ENCODE measurements around the gene TTLL9. TPM values are rescaled to one million over a fixed set of nuclear protein-coding genes. Genes with fewer than 3 reads are reported as not detected.

TTLL9 gene
- 0.60 and 0.61 TPM in 2 replicates for total RNA-seq

GRCh38 chr20:31869942-31870725 lies at the start of gene TTLL9, which contains the start of gene DUSP15:
Gene TTLL9 (plus strand): TSS chr20:31870634. CDS start chr20:31871127, 493 bp downstream.
Gene DUSP15 (minus strand): TSS chr20:31870527. CDS start chr20:31870337, 190 bp downstream.
- Mint-ChIP-seq H3K4me1 (peaks cover 35% of the 10 kb centered on the region), H3K4me3 (peak within 1 kb of the TSS; percentile 90), H3K27me3 (peaks cover 6% of the 10 kb centered on the region), H3K9me3 (no peaks in the 10 kb centered on the region), H3K36me3 (ENCODE audit: low read depth) (peaks cover 3% of the 10 kb centered on the region), H3K27ac (peak within 1 kb of the TSS; percentile 76)
- ChIA-PET POLR2A (interaction anchor here (2.5 kb wide), 1 partner anchor 10 kb away, joined by 12 read pairs; no protein-coding TSS in a partner anchor), CTCF (no interaction called here)
- intact Hi-C loops (cut with micrococcal nuclease) = loop anchor here (1.0 kb wide), 2 partner anchors 10 to 12 kb away; no protein-coding TSS in a partner anchor
- DNase-seq = peak; percentile 49
- ATAC-seq (ENCODE audit: low read depth) = peak; percentile 43
- TF ChIP-seq CTCF (IDR thresholded peaks at IDR 0.05) = no peak

- POLR2A ChIA-PET = no interaction called here
- DNase-seq (no peak), ATAC-seq (ENCODE audit: low read depth) (no peak)
- H3K4me1 Mint-ChIP-seq = peaks cover 4% of the 10 kb centered on the region
- no peaks in the 10 kb centered on the region for H3K27me3 Mint-ChIP-seq
- H3K4me3 Mint-ChIP-seq = no peak overlapping the region
- TF ChIP-seq CTCF (IDR thresholded peaks at IDR 0.05) = no peak
- CTCF ChIA-PET = interaction anchor here (1.4 to 3.5 kb wide), 2 partner anchors 25 to 211 kb away, joined by 3 to 43 read pairs; partner anchors contain the start of gene FOXS1
- no peaks in the 10 kb centered on the region for H3K9me3 Mint-ChIP-seq
- no peak overlapping the region for H3K27ac Mint-ChIP-seq
- intact Hi-C loops (cut with micrococcal nuclease) = no loop called here
- no peaks in the 10 kb centered on the region for H3K36me3 Mint-ChIP-seq (ENCODE audit: low read depth)
Measured at GRCh38 chr20:31821427-31821826, 49.0 kb upstream of the TTLL9 start.

DNA sequence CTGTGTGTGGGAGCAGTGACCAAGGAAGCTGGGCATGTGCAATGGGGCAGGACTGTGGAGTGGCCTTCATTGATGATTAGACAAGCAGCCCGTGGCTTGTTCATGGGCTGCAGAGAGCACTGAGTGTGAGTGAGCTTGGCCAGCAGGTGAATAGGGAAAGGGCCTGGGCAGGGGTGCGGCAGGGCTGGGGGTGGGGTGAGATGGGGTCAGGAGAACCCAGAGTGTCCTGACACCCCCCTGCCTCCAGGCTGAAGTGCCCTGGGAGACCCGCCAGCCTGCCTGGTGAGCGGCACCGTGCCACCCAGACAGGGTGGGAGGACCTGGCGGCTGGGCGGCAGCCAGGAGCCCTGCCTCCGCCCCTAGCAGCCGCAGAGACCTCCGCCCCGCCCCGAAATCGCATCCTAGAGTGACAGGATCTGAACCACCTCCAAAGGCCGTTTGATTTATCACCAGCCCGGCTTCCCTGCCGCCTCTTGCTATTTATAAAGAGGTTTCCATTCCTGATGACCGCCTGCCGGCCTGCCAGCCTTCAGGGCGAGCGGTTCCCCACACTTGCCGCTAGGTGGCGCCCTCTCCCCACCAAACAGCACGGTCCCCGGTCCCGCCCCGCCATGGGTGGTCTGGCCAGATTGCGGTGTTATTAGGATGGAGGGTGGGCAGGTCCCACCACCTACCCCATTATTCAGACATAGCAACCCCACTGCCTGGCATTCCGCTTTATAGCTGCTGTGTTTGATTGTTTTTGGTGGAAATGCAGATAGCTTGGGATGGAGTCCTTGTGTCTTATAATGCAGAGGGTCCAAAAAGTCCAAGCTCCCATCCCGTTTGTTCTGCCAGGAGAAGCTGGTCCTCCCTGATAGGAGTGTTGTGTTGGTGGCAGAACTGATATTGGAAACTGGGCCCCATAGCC lies 47.8 kb upstream of the TTLL9 start:
- Mint-ChIP-seq H3K27ac (no peak overlapping the region), H3K4me3 (no peak overlapping the region), H3K9me3 (no peaks in the 10 kb centered on the region), H3K27me3 (no peaks in the 10 kb centered on the region), H3K36me3 (ENCODE audit: low read depth) (no peaks in the 10 kb centered on the region), H3K4me1 (peaks cover 4% of the 10 kb centered on the region)
- peak; percentile 92 for TF ChIP-seq CTCF (IDR thresholded peaks at IDR 0.05)
- intact Hi-C loops (cut with micrococcal nuclease) = loop anchor here (1.0 to 2.0 kb wide), 6 partner anchors 24 to 956 kb away; partner anchors contain the start of gene PDRG1
- ATAC-seq (ENCODE audit: low read depth) = peak; percentile 97
- DNase-seq = peak; percentile 79
- ChIA-PET POLR2A (no interaction called here), CTCF (interaction anchor here (0.6 to 3.5 kb wide), 17 partner anchors 9 to 830 kb away, joined by 3 to 43 read pairs (median 5); partner anchors contain the start of genes FOXS1 and PDRG1)

DNA sequence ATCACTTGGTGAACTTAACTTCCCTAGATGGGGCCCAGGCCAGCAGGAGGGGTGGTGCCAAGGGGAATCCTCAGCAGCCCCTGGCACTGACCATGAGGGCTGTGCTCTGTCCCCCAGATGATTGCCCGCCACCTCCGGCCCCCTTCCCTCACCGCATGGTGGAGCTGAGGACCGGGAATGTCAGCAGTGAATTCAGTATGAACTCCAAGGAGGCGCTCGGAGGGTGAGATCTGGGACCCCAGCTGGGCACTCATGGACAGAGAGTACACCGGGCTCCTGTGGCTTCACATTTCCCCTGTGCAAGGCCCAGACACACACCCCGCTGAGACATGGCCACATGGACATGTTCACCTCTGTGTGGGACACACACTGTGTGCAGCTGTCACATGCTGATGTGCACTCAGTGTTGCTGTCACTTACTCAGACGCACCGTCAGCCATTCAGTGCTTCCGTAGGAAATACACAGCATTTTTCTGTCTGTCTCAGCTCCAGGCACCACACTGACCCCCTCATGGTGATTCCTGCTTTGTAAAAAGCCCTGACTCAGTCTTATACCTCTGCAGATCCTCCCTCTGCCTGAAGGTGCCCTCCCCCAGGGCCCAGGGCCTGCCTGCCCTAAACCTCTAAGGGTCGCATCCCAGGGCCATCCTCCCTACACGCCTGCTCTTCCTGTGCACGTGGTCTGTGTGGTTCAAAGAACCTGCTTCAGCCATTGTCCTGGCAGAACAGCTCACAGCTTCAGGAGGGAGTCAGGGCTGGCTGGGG lies 46.9 kb upstream of the TTLL9 start:
- Mint-ChIP-seq H3K4me3 (no peak overlapping the region), H3K27me3 (no peaks in the 10 kb centered on the region), H3K4me1 (peaks cover 4% of the 10 kb centered on the region), H3K27ac (no peak overlapping the region), H3K9me3 (no peaks in the 10 kb centered on the region), H3K36me3 (ENCODE audit: low read depth) (no peaks in the 10 kb centered on the region)
- intact Hi-C loops (cut with micrococcal nuclease) = loop anchor here (1.0 to 2.0 kb wide), 3 partner anchors 129 to 955 kb away; partner anchors contain the start of gene PDRG1
- CTCF ChIA-PET = interaction anchor here (0.6 to 3.5 kb wide), 16 partner anchors 9 to 955 kb away, joined by 3 to 43 read pairs (median 6); partner anchors contain the start of genes FOXS1 and PDRG1
- POLR2A ChIA-PET = no interaction called here
- ATAC-seq (ENCODE audit: low read depth) (no peak), DNase-seq (no peak)
- TF ChIP-seq CTCF (IDR thresholded peaks at IDR 0.05) = no peak
